ENCODE results near the gene GLB1L.

GRCh38 chr2:219243291-219243761 lies 1.9 kb downstream of the GLB1L start:
- TF ChIP-seq, protein P1, sequence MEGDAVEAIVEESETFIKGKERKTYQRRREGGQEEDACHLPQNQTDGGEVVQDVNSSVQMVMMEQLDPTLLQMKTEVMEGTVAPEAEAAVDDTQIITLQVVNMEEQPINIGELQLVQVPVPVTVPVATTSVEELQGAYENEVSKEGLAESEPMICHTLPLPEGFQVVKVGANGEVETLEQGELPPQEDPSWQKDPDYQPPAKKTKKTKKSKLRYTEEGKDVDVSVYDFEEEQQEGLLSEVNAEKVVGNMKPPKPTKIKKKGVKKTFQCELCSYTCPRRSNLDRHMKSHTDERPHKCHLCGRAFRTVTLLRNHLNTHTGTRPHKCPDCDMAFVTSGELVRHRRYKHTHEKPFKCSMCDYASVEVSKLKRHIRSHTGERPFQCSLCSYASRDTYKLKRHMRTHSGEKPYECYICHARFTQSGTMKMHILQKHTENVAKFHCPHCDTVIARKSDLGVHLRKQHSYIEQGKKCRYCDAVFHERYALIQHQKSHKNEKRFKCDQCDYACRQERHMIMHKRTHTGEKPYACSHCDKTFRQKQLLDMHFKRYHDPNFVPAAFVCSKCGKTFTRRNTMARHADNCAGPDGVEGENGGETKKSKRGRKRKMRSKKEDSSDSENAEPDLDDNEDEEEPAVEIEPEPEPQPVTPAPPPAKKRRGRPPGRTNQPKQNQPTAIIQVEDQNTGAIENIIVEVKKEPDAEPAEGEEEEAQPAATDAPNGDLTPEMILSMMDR (conservative IDR thresholded peaks at IDR 0.05; ENCODE audit: low read depth, low read length): no peak
- TF ChIP-seq EZH2 (IDR thresholded peaks at IDR 0.05; ENCODE audit: borderline replicate concordance, low read depth, low read length, poor library complexity, severe bottlenecking): no peak
